A673 (cell line): Measurements from ENCODE around the gene RRP1. TPM values are rescaled to one million over a fixed set of nuclear protein-coding genes. Genes with fewer than 3 reads are reported as not detected.

ENCODE experiments used
- BruUV-seq: library from RNA; stranded (reverse); fragments of 400-500 nt; replicated peaks from 2 replicates; lab custom pipeline; 2021; lab: Mats Ljungman, UMichigan
- CTCF ChIA-PET: fragments of 300-600 bp; sonication (Branson Sonifier 250); formaldehyde crosslinking; loops from one replicate; lab custom pipeline; 2022; ENCODE audit warnings: antibody characterized with exemption; lab: Charles Lee
- POLR2A ChIA-PET: fragments of 300-600 bp; sonication (Branson Sonifier 250); formaldehyde crosslinking; loops from one replicate; lab custom pipeline; 2022; ENCODE audit warnings: antibody characterized with exemption; ENCODE audit not compliant: low non-redundant PET; lab: Charles Lee
- DNase-seq: peaks from one replicate; pipeline ENCODE4 v3.0.0-alpha.2; 2015; ENCODE audit warnings: low spot score
- H3K27ac ChIP-seq: fragments of 200-600 bp; sonication (generic); 2 replicates; pipeline ENCODE4 v1.5.1; 2016; ENCODE audit warnings: mixed run types, low read depth, mild to moderate bottlenecking, mixed read lengths, antibody characterized with exemption, low read length; ENCODE audit not compliant: poor library complexity, severe bottlenecking
- H3K27me3 ChIP-seq: fragments of 200-600 bp; sonication (generic); replicated peaks from 2 replicates; pipeline ENCODE4 v1.6.1; 2017; ENCODE audit warnings: mixed run types, low read depth, mild to moderate bottlenecking, mixed read lengths, antibody characterized with exemption, low read length; ENCODE audit not compliant: insufficient read depth, poor library complexity
- H3K36me3 ChIP-seq: fragments of 200-600 bp; sonication (generic); 2 replicates; pipeline ENCODE4 v1.6.1; 2016; ENCODE audit warnings: mixed run types, mild to moderate bottlenecking, mixed read lengths, antibody characterized with exemption, low read length; ENCODE audit not compliant: insufficient read depth, poor library complexity, severe bottlenecking
- H3K4me1 ChIP-seq: fragments of 200-600 bp; sonication (generic); 2 replicates; pipeline ENCODE4 v1.6.1; 2017; ENCODE audit warnings: mixed run types, mild to moderate bottlenecking, mixed read lengths, antibody characterized with exemption, low read length; ENCODE audit not compliant: insufficient read depth, poor library complexity, severe bottlenecking
- H3K4me3 ChIP-seq: fragments of 200-600 bp; sonication (generic); 2 replicates; pipeline ENCODE4 v1.5.1; 2016; ENCODE audit warnings: low read depth, mixed run types, mild to moderate bottlenecking, mixed read lengths, low read length; ENCODE audit not compliant: poor library complexity, severe bottlenecking
- H3K9me3 ChIP-seq: fragments of 200-600 bp; sonication (generic); 2 replicates; pipeline ENCODE4 v1.6.1; 2016; ENCODE audit warnings: mixed run types, low read depth, mild to moderate bottlenecking, mixed read lengths, antibody characterized with exemption, low read length; ENCODE audit not compliant: poor library complexity, severe bottlenecking
- CTCF ChIP-seq: fragments of 300-800, 200-600 bp; sonication (generic); conservative IDR thresholded peaks from 2 replicates; pipeline ENCODE4 v1.5.1; 2017; ENCODE audit warnings: low read depth, mild to moderate bottlenecking, antibody characterized with exemption, low read length, moderate library complexity, mixed read lengths
- EZH2 ChIP-seq: fragments of 200-600 bp; sonication (generic); IDR thresholded peaks from 2 replicates; pipeline ENCODE4 v1.6.1; 2017; ENCODE audit warnings: borderline replicate concordance, low read depth, mild to moderate bottlenecking, mixed read lengths, antibody characterized with exemption, low read length; ENCODE audit not compliant: poor library complexity, severe bottlenecking
- intact Hi-C: fragments of 100-400 bp; cut with micrococcal nuclease; formaldehyde crosslinking; loops from one replicate; pipeline ENCODE4 v1.10.0; 2022; ENCODE audit not compliant: unreplicated experiment
- total RNA-seq: library from RNA; stranded (reverse); gene quantifications from 2 replicates; pipeline ENCODE4 v1.2.3, GENCODE V29; 2021

Gene RRP1
- total RNA-seq, 1 experiment from 2014 or later = 86.4 TPM

GRCh38 chr21:43802713-43803313, 13.4 kb downstream of the RRP1 start:
- DNase-seq = no peak
- no peak for TF ChIP-seq CTCF
- TF ChIP-seq EZH2 = no peak

GRCh38 chr21:43803558-43804300, 14.4 kb downstream of the RRP1 start:
- Histone ChIP-seq H3K4me3 (no peak overlapping the region), H3K9me3 (no peaks in the 10 kb centered on the region), H3K27me3 (no peaks in the 10 kb centered on the region), H3K36me3 (peaks cover 51% of the 10 kb centered on the region), H3K27ac (no peak overlapping the region), H3K4me1 (no peaks in the 10 kb centered on the region)
- ChIA-PET CTCF (no interaction called here), POLR2A (interaction anchor here (0.5 kb wide), 1 partner anchor 9 kb away, joined by 4 read pairs; no protein-coding TSS in a partner anchor)
- intact Hi-C loops = no loop called here
- no peak for DNase-seq
- BruUV-seq = TSS peak; percentile 37
- TF ChIP-seq EZH2 (no peak), CTCF (no peak)

More at GRCh38 chr21:43802713-43803313, 13.4 kb downstream of the RRP1 start:
- peaks cover 60% of the 10 kb centered on the region for H3K36me3 ChIP-seq
- no peaks in the 10 kb centered on the region for H3K27me3 ChIP-seq
- H3K27ac ChIP-seq = no peak overlapping the region
- H3K9me3 ChIP-seq = no peaks in the 10 kb centered on the region
- H3K4me3 ChIP-seq = no peak overlapping the region
- POLR2A ChIA-PET = no interaction called here
- BruUV-seq = no TSS peak
- CTCF ChIA-PET = no interaction called here
- H3K4me1 ChIP-seq = no peaks in the 10 kb centered on the region
- intact Hi-C loops = no loop called here

- Histone ChIP-seq H3K27me3 (no peaks in the 10 kb centered on the region), H3K4me1 (peaks cover under 1% of the 10 kb centered on the region), H3K36me3 (peaks cover 36% of the 10 kb centered on the region), H3K27ac (no peak overlapping the region), H3K9me3 (no peaks in the 10 kb centered on the region), H3K4me3 (no peak overlapping the region)
- POLR2A ChIA-PET = no interaction called here
- no peak for DNase-seq
- no TSS peak for BruUV-seq
- intact Hi-C loops = no loop called here
- TF ChIP-seq CTCF (no peak), EZH2 (no peak)
- CTCF ChIA-PET = no interaction called here
These were observed 16.0 kb downstream of the RRP1 start for GRCh38 chr21:43805275-43805800.
